HG02571 (cell line): ENCODE measurements around the gene RETREG1.

ENCODE experiments used
- ATAC-seq: cut with Tn5 transposase; IDR thresholded peaks from one replicate; pipeline ENCODE4 v1.9.1; 2021; ENCODE audit warnings: mild to moderate bottlenecking, moderate library complexity; ENCODE audit not compliant: unreplicated experiment

Gene RETREG1

DNA sequence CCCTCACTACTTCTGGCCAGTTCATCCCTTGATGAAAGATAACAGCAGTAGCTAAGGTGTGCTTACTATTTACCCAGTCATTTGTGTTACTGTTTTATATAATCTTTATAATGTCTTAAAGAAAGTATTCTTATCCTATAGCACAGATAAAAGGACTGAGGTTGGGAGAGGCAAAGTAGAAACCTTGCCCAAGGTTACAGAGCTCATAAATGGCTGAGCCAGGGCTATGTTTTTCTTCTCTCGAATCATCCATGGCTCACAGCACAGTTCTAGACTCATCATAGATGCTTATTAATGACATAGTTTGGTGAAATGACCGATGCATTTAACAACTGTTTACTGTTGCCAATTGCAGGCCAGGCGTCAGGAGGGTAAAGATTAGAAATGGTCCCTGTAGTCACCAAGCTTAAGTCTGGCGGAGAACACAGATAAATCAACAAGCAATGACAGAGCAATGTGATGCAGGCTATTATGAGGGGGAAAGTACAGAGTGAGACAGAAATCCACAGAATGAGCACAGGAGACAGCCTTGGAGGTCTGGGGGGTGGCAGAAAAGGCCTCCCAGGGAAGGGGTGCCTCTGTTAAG, 85.6 kb downstream of the RETREG1 start:
- no peak for ATAC-seq

DNA sequence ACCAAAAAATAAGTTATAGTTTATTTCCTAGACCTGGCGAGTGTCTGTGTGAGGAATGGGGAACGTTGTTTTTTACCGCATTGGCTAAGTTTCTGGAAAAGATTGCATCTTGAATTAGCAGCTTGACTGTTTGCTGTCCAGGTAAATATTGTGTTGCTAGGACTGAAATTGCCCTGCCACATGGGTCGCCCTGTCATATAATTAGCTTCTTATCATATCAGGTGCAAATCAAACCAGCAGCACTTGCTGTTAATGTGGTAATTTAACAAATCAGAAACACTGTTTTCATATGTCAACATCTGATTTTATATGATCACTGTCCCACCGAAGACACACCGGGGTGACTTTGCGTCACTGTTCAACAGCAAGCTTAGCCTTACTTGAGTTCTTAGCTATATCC, 87.5 kb downstream of the RETREG1 start:
- ATAC-seq: no peak

DNA sequence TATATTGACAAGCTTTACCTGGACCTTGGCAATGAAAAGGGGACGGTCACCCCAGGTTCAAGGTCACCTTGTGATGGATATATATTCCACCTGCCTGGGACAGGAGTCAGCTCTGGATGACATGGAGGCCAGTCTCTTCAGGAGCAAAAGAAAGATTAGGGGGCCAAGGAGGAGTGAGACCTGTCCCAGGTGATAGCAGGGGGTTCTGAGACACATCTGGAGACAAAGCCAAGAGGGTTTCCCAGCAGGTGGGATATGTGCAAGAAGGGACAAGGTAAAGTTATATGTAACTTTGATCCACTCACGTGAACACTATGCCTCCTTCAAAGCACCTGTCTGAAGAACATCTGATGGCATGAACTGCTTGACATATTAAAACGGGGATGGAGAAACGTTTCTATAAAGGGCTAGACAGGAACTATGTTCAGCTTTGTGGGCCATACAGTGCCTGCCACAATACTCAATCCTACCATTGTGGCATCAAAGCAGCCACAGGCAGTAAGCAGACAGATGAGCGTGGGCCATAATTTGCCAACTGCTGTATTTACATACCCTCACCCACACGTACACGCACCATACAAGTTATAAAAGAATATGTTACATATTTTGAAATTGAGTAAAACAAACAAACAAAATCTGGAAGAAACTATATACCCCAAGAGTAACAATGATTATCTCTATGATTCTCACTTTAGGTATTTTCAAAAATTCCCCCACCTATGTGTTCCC, 88.3 kb downstream of the RETREG1 start:
- no peak for ATAC-seq

DNA sequence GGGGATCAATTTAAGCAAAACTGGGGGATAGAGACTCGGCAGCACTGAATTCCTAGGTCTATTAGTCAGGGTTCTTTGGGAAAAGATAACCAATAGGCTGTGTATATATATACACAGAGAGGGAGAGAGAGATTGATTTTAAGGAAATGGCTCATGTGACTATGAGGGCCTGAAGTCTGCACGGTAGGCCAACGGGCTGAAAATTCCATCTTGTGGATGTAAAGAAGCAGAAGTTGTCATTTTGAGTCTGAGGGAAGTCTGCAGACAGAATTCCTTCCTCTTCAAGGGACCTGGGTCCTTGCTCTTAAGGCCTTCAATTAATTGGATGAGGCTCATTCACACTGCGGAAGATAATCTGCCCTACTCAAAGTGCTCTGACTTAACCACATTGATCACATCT, 91.1 kb downstream of the RETREG1 start:
- no peak for ATAC-seq

DNA sequence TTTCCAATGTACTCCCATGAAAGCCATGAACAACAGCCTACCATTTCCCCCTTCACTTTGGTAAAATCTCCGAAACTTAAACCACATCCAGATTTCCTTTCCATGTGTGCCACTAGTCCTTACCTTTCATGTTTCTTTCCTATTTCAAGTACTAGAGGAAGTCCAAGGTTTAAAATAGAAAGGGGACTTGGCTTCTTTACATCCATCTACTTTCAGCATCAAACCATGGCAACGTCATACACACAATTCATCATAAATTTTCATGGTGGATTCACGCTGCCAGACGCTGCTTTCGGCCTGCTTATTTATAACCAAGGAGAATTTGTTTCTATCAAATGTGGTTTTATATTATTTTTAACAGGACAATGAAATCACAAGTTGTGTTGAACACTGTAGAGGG, 92.5 kb downstream of the RETREG1 start:
- no peak for ATAC-seq

DNA sequence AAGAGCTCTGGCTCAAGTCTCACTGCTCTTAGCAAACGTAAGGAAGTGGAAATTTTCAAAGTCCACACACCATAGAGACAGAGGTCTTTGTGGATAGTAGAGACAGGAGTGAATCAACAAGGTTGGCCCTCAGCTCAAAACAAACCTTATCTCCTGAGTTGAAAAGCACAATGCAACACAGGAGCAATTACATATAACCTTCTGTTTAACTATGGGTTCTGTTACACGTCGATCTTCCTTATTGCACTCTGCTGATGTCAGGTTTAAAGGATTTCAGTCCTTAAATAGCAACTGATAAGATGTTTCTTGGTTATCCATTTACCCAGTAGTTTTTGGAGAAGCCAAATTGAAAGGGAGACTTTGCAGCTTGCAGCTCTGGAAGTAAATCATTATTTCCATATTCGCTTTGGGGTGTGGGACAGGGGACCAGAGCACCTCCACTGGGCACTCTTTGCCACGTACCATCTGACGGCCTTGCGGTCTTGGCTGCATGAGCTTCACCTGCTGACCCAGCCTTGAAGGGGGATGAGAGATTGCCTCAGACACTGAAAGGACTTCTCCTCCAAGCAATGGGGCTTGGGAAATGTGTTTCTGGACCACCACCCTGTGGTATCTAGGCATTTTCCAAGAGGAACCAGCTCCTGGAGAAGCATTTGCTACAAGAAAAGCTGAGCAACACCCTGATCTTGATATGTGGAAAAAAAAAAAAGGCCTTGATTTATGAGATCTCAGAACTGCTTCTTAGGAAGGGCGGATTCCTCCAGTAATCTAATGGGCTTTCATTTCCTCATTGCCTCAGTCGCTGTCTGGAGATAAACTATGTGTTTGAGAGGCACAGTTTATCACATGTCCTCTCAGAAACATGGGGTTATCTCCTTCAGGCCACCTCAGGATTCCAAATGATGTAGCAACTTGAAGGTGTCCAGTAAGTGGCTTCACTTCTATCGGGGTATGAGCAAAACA, 95.0 kb downstream of the RETREG1 start:
- ATAC-seq: no peak

DNA sequence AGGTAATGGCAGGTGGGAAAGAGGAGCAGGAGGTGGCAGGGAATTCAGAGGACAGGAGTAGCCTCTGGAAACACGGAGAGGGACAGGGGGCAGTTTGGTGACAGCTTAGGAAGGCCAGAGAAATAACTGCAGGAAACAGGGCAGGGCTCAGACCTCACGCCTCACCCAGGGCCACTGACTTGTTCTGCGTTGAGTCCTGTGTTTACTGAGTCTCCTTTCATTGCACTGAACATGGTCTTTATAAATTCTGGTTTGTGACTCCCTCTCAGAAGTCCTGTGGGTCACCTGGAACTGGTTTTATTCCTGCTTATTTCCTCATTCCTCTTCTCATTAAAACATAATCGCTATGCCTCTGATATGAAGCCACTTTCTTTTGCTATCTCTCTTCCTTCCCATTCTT, 96.0 kb downstream of the RETREG1 start:
- ATAC-seq: no peak

DNA sequence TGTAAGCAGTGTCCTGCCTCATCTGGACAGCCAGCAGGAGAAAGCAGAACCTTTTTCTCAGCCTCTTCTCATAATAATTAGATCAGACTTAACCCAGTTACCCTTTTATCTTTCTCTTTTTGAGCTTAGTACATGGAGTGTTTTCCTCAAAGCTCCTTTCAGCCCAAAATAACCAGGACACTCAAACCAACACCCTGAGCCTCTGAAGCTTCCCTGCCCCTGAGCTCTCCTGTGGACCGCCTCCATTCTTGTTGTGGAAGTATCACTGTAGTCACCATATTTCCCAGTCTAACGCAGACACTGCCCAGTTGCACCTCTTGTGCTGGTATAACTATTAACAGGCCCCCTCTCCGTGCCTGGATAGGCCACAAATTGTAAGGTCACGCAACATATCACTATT, 97.4 kb downstream of the RETREG1 start:
- no peak for ATAC-seq

DNA sequence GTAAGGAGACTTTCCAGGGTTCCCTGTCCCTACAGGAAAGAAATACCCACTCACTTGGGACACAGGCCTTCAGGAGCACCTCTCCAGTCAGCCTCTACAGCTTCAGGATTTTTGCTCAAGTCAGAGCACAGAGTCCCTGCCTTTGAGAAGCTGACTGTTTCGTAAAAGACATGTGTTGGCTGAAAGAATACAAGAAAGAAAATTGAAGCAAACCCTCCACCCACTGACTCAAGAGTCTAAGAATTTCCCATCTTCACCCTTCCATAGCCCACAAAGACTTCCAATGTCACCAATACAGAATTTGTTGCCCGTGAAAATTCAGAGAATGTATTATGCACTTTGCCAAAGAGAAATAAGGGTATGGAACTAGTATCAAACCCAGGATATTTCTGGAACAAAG, 98.2 kb downstream of the RETREG1 start:
- no peak for ATAC-seq

DNA sequence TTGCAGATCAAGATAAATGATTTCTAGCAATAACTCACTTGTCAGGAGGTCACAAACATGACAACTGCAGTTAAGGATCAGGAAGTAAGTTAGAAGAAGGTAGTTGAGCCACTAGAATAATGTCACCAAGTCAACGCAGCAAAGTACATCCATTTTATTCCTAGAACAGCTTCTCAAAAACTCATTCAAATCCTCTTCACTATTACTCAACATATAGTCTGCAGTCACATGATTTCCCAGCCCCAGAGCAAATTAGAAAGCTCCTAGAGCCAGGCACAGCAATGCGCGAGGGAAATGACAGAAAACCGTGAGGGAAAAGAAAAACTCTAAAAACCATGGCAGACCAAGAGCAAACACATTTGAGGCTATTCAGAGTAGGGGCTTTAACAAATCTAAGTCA, 101.3 kb downstream of the RETREG1 start:
- no peak for ATAC-seq

DNA sequence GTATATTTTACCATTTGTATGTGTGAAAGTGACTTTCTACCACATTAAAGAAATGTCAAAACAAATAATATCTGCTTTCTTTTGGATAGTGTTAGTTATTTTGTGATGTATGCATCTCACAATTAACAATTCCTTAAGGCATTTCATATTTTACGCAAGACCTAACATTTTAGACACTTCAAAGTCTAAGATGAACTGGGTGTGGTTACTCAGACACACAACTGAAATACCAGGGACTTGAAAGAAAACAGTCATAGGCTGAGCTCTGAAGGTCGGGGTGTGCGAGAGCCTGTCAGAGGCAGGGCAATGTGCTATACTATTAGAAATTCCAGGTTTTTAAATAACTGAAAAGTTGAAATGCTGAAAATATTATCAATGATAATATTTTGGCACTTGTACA, 106.7 kb downstream of the RETREG1 start:
- no peak for ATAC-seq

DNA sequence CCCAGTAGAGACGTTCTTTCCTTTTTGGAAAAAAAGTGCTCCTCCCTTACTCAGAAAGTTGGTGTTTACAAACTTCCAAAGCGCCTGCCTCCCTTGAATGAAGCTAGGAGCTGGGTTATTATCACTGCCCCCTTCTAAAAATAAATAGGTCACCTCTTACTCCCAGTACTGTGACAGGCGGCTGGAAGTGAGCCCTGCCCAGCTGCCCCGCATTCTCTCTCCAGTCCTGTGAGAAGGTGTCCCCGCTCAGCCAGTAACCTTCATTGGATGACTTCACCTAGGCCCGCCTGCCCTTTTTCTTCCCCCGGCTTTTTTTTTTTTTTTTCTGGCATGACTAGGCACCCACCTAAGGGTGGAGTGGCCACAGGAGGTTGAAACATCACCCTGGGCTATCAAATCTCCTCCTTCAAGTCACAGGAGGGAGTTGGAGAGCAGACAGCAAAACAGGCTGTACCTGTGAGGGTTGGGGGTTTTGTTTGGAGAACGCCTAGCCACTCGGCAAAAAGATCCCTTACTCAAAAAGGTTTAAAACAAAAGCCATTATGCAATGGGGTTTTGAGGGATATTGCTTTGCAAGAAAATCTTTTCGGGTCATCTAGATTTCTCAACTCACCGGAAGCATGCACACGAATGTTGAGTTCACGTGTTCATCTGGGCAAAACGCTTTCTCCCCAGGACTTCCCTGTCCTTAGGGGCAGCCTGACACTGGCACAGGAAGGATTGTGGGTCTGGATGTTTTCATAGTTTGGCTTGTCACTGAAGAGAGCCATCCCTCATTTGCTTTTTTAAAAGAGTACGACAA, 107.9 kb downstream of the RETREG1 start:
- ATAC-seq: no peak

DNA sequence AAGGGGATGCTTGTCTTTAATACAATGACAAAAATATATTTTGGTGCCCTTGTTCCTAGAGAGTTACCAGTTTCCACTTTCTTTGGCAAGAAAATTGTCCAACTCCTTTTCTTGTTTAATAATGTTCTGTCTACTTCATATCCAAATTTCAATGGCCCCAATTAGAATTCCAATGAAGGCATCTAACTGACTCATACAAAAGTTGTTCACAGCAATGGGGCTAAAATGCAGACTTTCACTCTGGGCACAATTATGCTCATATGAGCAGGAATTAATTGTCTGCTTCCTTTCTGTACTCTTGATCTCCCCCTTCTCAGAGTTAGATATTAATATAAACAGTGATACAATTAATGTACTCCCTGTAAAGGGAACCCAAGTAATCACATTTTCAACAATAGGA, 109.1 kb downstream of the RETREG1 start:
- ATAC-seq: no peak

DNA sequence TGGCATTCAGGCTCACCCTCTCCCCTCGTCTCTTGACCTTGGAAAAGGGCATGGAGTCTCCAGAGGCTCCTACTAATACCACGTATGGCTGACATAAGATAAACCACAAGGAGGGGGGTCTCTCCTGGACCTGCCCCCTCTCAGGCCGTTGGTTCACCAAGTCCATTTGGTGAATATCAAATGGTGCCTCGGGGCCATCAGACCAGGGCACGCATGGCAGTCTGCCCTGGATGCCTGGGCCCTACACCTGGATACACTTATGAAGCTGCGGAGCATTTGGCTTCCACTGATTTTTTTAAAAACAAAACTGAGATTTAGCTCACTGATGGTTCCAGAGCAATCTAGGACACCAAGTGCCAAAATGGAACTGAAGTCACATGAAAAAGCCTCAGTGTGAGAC, 110.9 kb downstream of the RETREG1 start:
- no peak for ATAC-seq

DNA sequence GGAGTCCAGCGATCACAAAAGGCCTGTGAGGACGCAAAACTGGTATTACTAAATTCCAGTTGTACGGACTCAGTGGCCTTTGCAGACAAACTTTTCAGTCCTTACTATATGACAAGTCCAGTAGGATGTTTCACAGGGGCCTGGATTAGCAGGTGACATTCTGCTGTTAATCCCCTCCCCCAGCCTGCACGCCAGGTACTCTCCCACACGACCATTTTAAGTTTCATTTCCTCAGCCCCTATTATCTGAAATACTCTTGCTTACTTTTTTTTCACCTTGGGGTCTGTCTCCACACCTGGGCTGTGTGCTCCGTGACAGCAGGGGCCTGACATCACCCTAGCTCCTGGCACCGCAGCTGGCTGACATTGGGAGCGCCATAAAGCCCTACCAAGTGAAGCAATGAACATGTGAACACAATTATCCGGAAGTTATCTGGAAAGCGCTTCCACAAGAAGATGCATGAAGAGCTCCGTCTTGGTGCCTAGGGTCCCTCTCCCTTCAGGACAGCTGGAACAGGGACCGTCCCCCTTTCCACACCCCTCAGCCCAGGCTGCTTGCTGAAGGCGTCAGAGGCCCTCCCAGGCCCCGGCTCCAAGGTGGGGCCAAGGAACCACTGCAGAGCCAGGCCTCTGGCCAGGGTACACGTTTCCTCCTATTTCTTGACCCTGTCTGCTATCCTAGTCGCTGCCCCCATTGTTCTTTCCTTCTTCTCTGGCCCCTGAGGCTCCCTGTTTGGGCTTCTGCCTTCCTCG, 111.5 kb downstream of the RETREG1 start:
- no peak for ATAC-seq

DNA sequence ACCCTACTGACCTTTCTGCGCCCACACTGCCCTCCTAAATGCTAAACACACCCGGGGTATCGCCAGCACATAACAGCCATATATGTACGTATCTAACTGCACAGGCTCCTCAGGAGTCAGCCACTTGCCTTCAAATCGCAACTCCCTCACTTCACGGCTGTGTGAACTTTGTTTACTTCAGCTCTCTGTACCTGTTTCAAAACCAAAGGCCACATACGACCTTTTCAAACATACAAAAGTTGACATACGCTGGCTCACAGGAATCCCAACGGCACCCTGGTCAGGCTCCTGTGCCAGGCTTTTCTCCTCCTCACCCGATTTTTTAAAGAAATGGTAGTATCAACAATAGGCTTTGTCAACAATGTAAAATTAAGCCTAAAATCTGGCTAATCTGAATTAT, 112.2 kb downstream of the RETREG1 start:
- ATAC-seq: no peak

DNA sequence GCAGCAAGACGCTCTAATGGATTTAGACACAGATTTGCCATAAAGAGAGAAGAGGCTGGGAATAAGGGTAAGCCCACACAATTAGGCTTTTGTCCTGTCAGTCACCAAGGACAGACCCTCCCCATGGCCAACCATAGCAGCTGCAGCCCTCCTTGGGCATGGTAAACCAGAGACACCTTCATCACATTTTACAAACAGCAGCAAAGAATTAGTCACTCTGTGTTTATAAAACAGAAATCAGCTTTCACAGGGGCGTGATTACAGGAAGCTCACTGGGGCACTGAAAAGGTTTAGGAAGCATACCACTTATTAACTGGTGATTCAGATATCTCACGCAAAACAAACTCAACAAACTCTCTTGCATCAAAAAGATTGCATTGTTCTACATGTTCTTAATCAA, 113.9 kb downstream of the RETREG1 start:
- ATAC-seq: no peak

DNA sequence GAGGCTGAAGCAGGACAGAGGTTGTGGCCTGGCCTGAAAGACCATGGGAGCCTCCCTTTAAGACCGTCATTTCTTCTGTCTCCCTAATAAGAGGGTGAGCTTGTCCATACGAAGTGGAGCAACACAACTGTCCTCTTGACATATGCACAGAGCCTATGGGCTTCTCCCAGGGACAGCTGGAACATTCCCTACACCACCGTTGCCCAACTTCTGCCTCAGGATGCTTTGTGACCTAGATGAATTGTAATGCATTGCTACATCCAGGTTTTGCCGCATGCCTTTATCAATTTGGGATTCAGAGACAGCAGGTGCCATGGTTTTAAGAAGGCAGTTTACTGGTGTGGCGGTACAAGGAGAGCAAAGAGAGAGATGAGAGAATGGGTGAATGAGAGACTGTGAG, 116.8 kb downstream of the RETREG1 start:
- ATAC-seq: no peak

DNA sequence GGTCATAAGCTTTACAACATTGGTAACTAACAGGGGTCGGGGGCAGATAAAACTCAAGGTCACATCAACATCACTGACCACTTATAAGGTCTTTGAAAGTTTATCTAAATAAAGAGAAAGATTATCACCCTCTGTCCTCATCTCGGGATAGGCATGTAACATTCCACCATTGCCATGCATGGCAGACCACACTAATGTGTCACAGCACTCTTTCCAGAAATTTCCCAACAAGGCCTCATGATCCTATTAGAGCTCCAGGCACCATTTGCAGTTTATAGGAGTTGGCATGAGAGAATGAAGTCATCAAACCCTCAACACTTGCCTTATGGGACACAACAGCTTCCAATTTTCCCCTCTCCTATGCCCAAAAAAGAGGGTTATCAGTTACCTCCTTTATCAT, 119.3 kb downstream of the RETREG1 start:
- ATAC-seq: no peak

DNA sequence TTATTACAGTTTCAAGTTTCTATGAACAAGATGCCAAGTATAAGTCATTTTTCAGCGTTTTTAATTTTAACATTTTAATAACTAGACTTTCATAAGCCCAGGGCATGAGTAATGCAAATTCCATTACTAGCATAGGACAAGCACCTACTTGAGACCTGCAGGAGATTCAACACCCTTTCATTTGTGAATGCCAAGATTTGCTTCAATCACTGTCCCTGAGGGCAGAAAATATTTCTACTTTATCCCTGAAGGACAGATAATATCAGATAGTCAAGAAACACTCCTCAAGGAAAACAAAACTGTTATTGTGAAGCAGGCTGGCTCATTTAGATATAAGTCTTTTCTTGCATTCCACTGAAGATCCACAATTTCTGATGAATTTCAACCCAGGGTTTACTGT, 123.5 kb downstream of the RETREG1 start:
- no peak for ATAC-seq
